ENCODE measurements around the gene PARP12. TPM values are rescaled to one million over a fixed set of nuclear protein-coding genes. Genes with fewer than 3 reads are reported as not detected.

The PARP12 gene
- total RNA-seq, 3 donors from 2014 or later, result 13.6 to 18.6 (median 14.5) TPM

DNA sequence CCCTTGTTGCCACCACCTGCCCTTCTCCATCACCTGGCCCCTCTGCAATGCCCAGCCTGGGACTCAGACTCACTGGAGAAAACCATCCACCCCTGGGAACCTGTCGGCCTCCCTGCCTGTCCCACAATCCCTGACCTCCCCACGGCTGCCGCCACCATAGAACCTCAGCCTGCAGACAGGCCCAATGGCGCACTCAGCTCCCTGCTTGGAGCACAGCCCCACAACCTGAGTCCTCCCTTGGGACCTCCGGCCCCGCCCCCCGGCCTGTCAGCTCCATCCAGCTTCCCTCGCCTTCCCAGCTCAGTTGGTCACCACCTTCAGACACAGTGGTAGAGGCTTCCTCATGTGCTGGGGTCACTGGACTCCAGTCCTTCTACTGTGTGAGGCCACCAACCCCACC is 41.1 kb downstream of the PARP12 start:
- no peaks in the 10 kb centered on the region for H3K4me1 Mint-ChIP-seq (ENCODE audit: low read depth)
- H3K4me3 Mint-ChIP-seq, result no peak overlapping the region
- no peaks in the 10 kb centered on the region for H3K27me3 Mint-ChIP-seq (ENCODE audit: low read depth)
- H3K9me3 Mint-ChIP-seq, result no peaks in the 10 kb centered on the region
- peaks cover 19% of the 10 kb centered on the region for H3K36me3 Mint-ChIP-seq (ENCODE audit: insufficient read depth)
- no peak for DNase-seq
- ATAC-seq, result no peak

DNA sequence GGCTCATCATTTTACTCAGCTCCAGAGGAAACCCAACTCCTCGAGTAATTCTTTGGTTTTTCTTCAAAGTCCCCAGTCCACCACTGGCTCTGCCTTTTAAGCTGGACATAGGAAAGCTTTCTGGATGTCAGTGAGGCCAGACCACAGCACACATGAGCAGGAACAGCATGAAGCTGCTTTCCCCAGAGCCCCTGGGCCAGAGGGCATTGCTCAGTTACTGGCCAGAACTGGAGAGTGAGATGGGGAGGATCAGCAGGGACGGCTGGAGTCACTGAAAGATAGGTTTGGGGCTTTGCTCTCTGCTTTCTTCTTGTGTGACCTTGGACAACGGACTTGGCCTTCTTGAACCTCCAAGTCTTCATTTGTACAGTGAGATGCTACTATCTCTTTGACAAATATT is 43.1 kb downstream of the PARP12 start:
- H3K9me3 Mint-ChIP-seq, result no peaks in the 10 kb centered on the region
- H3K4me1 Mint-ChIP-seq (ENCODE audit: low read depth), result no peaks in the 10 kb centered on the region
- ATAC-seq (no peak), DNase-seq (no peak)
- H3K4me3 Mint-ChIP-seq, result no peak overlapping the region
- no peaks in the 10 kb centered on the region for H3K27me3 Mint-ChIP-seq (ENCODE audit: low read depth)
- H3K36me3 Mint-ChIP-seq (ENCODE audit: insufficient read depth), result peaks cover 13% of the 10 kb centered on the region

DNA sequence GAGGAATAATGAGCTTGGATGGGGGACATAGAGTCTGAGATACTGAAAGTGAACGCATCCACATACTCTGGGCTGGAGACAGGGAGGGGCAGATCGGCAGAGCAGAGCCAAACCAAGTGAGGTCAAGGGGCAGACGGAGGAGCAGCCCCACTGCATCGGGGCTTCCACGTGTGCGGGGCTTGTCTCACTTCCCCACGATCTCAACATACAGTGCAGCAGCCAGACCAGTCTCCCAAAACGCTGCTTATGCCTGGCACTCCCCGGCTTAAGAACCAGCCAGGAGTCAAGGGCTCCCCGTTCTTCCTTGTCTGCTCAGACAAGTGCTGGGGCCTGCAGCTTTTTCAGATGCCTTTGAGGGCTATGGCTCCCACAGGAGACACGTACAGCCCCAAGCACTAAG is 43.6 kb downstream of the PARP12 start:
- no peak for ATAC-seq
- peaks cover 9% of the 10 kb centered on the region for H3K36me3 Mint-ChIP-seq (ENCODE audit: insufficient read depth)
- no peak overlapping the region for H3K4me3 Mint-ChIP-seq
- H3K27me3 Mint-ChIP-seq (ENCODE audit: low read depth), result no peaks in the 10 kb centered on the region
- H3K9me3 Mint-ChIP-seq, result no peaks in the 10 kb centered on the region
- no peaks in the 10 kb centered on the region for H3K4me1 Mint-ChIP-seq (ENCODE audit: low read depth)
- no peak for DNase-seq

DNA sequence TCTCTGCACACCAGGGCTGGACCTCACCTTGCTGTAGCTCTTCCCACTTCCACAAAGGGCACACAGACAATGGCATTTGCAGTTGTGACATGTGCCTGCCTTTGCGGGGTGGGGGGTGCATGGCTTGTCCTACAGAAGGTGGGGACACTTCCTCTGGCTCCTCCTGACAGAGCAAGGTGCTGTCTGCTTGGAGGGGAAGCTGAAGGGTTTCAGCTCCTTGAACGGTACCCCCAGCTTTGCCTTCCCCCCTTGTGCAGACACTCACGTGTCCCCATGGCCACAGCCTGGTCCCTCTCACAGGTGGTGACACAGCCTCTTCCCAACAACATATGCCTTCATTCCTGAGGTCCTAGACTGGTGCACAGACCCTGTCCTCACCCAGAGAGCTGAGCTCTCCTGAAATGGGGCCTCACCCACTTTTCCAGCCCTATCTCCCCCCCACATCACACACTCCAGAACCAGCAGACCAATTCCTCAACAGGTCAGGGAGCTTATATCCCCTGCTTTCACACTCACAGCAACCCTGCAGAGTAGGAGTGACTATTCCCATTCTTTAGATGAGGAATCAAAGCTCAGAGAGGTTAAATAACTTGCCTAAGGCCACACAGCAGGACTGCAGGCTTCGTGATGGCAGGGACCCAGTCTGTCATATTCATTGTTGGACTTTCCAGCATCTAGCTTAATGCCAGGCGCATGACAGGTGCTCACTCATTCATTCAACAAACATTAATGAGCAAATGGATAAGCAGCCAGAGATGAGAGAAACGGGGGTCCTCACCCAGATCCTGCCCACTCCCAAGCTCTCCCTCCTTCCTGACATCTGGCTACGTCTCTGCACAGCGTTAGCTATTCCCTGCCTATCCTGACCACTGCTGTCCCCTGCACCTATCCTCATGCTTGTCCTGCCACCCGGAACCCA is 44.4 kb downstream of the PARP12 start:
- ATAC-seq, result no peak
- Mint-ChIP-seq H3K27me3 (ENCODE audit: low read depth) (no peaks in the 10 kb centered on the region), H3K4me3 (no peak overlapping the region), H3K36me3 (ENCODE audit: insufficient read depth) (peaks cover 3% of the 10 kb centered on the region), H3K4me1 (ENCODE audit: low read depth) (no peaks in the 10 kb centered on the region), H3K9me3 (no peaks in the 10 kb centered on the region)
- no peak for DNase-seq

DNA sequence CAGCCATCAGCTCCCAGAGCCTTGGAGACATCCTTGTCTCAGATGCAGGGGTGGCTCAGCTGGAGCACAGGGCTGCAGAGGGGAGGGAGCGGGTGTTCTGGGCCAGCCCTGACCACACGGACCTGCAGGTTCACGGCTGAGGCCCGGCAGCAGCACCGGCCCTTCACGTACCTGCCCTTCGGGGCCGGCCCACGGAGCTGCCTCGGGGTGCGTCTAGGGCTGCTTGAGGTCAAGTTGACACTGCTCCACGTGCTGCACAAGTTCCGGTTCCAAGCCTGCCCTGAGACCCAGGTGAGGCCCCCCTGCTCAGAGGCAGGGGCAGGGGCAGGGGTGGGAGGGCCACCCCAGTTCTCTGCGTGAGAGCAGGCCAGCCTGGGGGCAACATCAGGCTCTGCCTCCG is 45.2 kb downstream of the PARP12 start:
- Mint-ChIP-seq H3K4me1 (ENCODE audit: low read depth) (no peaks in the 10 kb centered on the region), H3K9me3 (no peaks in the 10 kb centered on the region), H3K27me3 (ENCODE audit: low read depth) (no peaks in the 10 kb centered on the region), H3K36me3 (ENCODE audit: insufficient read depth) (peaks cover 6% of the 10 kb centered on the region), H3K4me3 (no peak overlapping the region)
- DNase-seq (no peak), ATAC-seq (no peak)

DNA sequence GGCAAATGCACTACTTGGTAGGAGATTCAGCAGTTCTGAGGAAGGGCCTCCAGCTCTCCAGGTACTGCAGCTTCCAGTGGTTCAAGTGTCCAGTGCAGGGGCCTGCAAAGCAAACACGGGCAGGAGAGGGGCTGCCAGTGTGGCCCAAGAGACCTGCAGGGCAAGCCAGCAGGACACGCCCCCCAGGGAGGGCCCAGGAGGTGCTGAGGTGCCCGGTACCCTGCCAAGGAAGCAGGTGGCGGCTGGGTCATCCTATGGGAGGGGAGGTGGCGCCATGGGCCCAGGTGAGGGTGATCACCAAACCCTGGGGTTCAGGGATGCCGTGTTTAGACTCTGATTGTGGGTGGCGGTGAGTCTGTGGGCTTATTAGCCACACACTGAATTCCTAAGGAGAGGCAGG is 45.7 kb downstream of the PARP12 start:
- Mint-ChIP-seq H3K27me3 (ENCODE audit: low read depth) (no peaks in the 10 kb centered on the region), H3K4me1 (ENCODE audit: low read depth) (no peaks in the 10 kb centered on the region), H3K4me3 (no peak overlapping the region), H3K9me3 (no peaks in the 10 kb centered on the region), H3K36me3 (ENCODE audit: insufficient read depth) (peaks cover 6% of the 10 kb centered on the region)
- ATAC-seq (no peak), DNase-seq (no peak)

DNA sequence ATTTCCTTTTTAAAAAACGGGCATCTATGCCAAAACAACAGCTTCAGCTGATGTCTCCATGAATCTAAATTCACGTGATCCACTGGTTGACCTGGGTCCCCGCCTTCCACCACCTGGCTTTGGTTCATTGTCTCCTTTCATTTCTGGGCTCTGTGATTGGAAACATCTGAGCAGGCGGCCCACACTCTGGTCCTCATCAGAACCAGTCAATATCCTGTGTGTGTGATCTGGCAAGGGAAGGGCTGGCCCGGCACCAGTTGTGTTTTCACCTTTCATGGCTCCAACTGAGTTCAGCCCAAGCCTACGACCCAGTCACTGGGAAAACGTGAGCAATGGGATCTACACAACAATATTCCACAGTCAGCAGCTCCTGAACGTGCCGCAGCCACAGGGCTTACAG is 46.2 kb downstream of the PARP12 start:
- Mint-ChIP-seq H3K4me3 (no peak overlapping the region), H3K4me1 (ENCODE audit: low read depth) (no peaks in the 10 kb centered on the region), H3K9me3 (no peaks in the 10 kb centered on the region), H3K27me3 (ENCODE audit: low read depth) (no peaks in the 10 kb centered on the region), H3K36me3 (ENCODE audit: insufficient read depth) (peaks cover 3% of the 10 kb centered on the region)
- ATAC-seq, result no peak
- no peak for DNase-seq

DNA sequence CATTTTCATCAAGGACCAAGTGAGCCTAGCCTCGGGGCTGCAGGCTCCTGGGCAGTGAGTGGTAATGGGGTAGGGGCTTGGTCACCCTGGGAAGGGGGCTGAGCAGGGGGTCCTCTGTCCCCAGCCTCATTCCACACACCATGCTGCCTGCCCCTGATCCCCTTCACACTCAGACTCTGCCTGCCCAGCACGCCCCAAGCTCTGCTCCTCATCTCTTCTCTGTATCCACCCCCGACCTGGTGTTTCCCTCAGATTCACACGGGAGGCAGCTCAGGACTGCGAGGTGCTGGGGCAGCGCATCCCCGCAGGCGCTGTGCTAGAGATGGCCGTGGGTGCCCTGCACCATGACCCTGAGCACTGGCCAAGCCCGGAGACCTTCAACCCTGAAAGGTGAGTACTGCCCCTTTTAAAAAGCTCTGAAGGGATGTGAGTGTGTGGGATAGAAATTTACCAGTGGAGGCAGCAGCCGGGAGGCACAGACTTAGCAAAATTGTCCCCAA is 47.2 kb downstream of the PARP12 start:
- H3K27me3 Mint-ChIP-seq (ENCODE audit: low read depth), result no peaks in the 10 kb centered on the region
- no peaks in the 10 kb centered on the region for H3K9me3 Mint-ChIP-seq
- peaks cover 3% of the 10 kb centered on the region for H3K36me3 Mint-ChIP-seq (ENCODE audit: insufficient read depth)
- no peaks in the 10 kb centered on the region for H3K4me1 Mint-ChIP-seq (ENCODE audit: low read depth)
- ATAC-seq (no peak), DNase-seq (no peak)
- no peak overlapping the region for H3K4me3 Mint-ChIP-seq

DNA sequence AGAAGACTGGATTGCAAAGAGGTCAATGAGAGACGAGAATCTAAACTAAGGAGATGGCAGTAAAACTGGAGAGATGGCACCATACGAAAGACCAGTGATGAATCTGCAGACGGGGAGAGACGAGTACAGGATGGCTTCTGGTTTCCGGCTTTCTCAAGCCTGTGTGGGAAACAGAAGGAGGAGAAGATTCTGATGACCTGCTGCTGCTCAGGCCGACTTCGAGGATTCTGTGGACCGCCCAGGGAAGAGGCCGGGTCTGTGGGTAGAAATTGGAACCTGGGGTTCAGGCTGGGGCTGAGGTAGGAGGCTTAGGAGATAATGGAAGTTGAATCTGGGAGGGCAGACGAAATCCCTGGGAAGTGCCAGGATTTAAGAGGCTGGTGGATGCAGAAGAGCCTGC is 48.6 kb downstream of the PARP12 start:
- DNase-seq (no peak), ATAC-seq (no peak)
- Mint-ChIP-seq H3K4me3 (no peak overlapping the region), H3K36me3 (ENCODE audit: insufficient read depth) (peaks cover 3% of the 10 kb centered on the region), H3K27me3 (ENCODE audit: low read depth) (no peaks in the 10 kb centered on the region), H3K4me1 (ENCODE audit: low read depth) (no peaks in the 10 kb centered on the region), H3K9me3 (no peaks in the 10 kb centered on the region)

DNA sequence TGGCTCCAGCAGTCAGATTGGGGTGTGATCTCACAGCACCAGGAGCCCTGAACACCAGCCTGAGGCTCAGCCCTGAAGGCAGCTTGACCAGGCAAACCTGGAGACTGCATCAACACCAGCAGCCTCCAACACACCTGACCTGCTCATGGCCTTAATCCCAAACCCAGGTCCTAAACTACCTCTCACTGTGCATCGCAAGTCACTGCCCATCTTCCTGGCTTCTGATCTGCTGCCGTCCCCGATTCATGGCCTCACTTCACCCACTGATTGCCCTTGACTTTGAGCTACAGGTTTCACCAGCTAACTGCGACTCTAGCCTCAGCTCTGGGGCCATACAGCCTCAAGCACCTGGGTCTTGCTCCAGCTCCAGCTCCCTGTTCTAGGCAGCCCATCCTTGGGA is 49.1 kb downstream of the PARP12 start:
- H3K4me3 Mint-ChIP-seq, result no peak overlapping the region
- DNase-seq, result no peak
- ATAC-seq, result no peak
- H3K4me1 Mint-ChIP-seq (ENCODE audit: low read depth), result no peaks in the 10 kb centered on the region
- no peaks in the 10 kb centered on the region for H3K9me3 Mint-ChIP-seq
- peaks cover 3% of the 10 kb centered on the region for H3K36me3 Mint-ChIP-seq (ENCODE audit: insufficient read depth)
- no peaks in the 10 kb centered on the region for H3K27me3 Mint-ChIP-seq (ENCODE audit: low read depth)

DNA sequence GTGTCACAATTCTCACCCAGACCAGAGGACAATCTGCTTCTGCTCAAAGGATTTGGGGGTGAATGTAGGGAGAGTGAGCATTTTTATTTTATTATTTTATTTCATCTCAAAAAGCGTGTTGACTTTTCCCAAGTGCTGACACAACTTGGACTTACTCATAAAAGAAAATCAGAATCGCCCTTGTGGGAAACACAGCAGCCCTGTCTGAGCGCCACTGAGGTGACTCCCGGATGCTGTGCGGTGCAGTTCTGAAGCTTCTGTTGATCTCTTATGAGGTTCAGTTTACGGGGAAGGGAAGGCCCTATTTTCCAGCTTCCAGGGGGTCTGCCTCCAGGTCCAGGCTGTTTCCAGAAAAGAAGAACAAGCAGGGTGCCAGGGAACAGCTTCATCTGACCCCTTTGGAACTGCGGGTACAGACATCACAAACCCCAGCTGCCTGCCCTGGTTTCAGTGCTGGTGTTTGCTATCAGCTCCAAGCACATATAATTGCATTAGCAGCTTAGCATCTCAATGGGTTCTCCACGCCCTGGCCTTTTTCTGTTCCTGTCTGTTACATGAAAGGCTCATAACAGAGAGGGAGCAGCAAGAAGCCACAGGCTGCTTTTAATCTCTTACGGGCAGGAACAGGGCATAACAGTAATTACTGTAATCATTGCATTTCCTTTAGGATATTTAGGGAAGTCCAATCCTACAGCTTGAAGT is 52.4 kb downstream of the PARP12 start:
- H3K9me3 Mint-ChIP-seq, result no peaks in the 10 kb centered on the region
- H3K27me3 Mint-ChIP-seq (ENCODE audit: low read depth), result no peaks in the 10 kb centered on the region
- H3K4me3 Mint-ChIP-seq, result no peak overlapping the region
- H3K4me1 Mint-ChIP-seq (ENCODE audit: low read depth), result no peaks in the 10 kb centered on the region
- DNase-seq (no peak), ATAC-seq (no peak)
- peaks cover 3% of the 10 kb centered on the region for H3K36me3 Mint-ChIP-seq (ENCODE audit: insufficient read depth)

DNA sequence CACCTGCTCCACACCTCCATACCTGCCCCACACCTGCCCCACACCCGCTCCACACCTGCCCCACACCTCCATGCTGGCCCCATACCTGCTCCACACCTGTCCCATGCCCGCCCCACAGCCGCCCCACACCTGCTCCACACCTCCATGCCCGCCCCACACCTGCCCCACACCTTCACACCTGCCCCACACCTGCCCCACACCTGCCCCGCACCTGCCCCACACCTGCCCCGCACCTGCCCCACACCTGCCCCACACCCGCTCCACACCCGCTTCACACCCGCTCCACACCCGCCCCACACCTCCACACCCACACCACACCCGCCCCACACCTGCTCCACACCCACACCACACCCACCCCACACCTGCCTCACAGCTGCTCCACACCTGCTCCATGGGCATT is 53.0 kb downstream of the PARP12 start:
- DNase-seq (no peak), ATAC-seq (no peak)
- H3K4me3 Mint-ChIP-seq, result no peak overlapping the region
- H3K9me3 Mint-ChIP-seq, result no peaks in the 10 kb centered on the region
- H3K36me3 Mint-ChIP-seq (ENCODE audit: insufficient read depth), result peaks cover 3% of the 10 kb centered on the region
- H3K27me3 Mint-ChIP-seq (ENCODE audit: low read depth), result no peaks in the 10 kb centered on the region
- H3K4me1 Mint-ChIP-seq (ENCODE audit: low read depth), result no peaks in the 10 kb centered on the region

DNA sequence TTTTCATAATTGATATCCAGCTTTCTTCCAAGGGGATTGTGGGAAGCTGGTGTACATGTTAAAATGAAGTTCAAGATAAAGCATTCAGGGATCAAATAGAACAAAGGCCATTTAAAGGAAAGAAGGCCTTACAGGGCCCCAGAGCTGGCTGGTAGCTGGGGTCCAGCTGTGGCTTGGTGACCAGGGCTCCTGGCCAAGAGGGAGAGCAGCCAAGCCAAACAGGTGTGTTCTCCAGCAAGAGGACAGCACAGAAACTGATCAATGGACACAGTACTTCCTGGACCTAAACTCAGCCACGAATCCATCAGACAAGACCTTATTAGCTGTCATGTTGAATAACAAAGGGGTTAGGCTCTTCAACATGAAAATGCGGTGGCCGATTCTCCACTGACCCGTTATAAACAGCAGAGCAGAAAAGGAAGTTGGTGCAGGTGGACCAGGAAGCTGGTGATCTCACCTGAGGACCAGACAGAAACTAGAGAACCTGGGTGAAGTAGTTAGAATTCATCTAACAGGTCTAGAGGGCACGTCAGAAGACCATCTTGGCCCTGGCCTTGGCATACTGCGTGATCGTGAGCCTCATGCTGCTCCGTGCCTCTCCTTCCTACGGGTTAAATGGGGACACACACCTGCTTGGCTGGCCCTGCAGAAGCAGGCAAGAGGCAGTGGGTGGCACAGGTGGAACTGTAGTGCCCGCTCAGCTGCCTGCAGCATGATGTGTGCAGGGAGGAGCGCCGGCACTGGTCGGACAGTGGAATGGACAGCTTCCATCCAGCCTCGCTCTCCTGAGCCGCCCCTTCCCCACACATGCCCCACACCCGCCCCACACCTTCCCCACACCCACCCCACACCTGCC is 53.8 kb downstream of the PARP12 start:
- ATAC-seq (no peak), DNase-seq (no peak)
- no peaks in the 10 kb centered on the region for H3K4me1 Mint-ChIP-seq (ENCODE audit: low read depth)
- no peaks in the 10 kb centered on the region for H3K9me3 Mint-ChIP-seq
- peaks cover 3% of the 10 kb centered on the region for H3K36me3 Mint-ChIP-seq (ENCODE audit: insufficient read depth)
- H3K27me3 Mint-ChIP-seq (ENCODE audit: low read depth), result no peaks in the 10 kb centered on the region
- H3K4me3 Mint-ChIP-seq, result no peak overlapping the region

DNA sequence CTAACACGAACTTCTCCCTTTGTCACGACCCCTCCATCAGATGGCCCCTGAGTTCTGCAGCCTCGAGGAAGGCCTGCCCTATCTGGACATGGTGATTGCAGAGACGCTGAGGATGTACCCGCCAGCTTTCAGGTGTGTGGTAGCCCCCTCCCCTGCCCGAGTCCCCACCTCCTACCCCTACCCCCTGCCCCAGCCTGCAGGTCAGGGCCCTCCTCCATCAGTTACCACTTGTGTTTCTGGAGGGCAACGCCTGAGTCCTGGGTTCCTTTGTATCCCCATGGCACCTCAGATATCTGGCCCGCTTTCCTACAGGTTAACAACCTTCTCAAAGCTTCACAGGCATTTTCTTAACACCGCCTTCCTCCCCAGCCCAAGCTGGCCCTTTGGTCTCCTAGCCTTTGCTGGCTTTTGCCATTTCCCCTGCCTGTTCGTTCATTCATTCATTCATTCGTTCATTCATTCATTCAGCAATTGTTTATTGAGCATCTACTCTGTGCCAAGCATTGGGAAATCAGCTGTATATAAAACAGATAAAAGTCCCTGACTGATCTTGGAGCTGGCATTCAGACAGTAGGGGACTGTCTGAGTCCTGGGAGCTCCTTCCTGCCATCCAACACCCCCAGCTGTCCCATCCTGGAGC is 55.6 kb downstream of the PARP12 start:
- DNase-seq (no peak), ATAC-seq (no peak)
- Mint-ChIP-seq H3K9me3 (no peaks in the 10 kb centered on the region), H3K4me3 (no peak overlapping the region), H3K36me3 (ENCODE audit: insufficient read depth) (no peaks in the 10 kb centered on the region), H3K27me3 (ENCODE audit: low read depth) (no peaks in the 10 kb centered on the region), H3K4me1 (ENCODE audit: low read depth) (no peaks in the 10 kb centered on the region)

Measured in activated T-cell treated with anti-CD3 and anti-CD28 coated beads, Interleukin-2, amount 50 U/mL, for 4 hours (primary cell).